Thymus (tissue), 11 donors: ENCODE measurements around the gene CTNND2. TPM values are rescaled to one million over a fixed set of nuclear protein-coding genes. Genes with fewer than 3 reads are reported as not detected.
"Not testable (repeated sequence)": the region's sequence is repeated elsewhere in the genome, so short reads cannot be mapped to it uniquely, and the experiment has no call there.

Experiments used
- DNase-seq, 9 donors: peaks; one replicate each; pipeline ENCODE4 v3.0.0-alpha.2; 2013; ENCODE audit warnings: low spot score in 9 of 9, low read depth in 6 of 9, missing footprints in 1 of 9
- H3K27ac ChIP-seq, 2 donors: one replicate each; pipeline ENCODE4 v1.5.1; 2013; ENCODE audit warnings: control low read depth in 1 of 2, low read depth in 1 of 2, low read length in 1 of 2, mild to moderate bottlenecking in 1 of 2, moderate library complexity in 1 of 2
- H3K27me3 ChIP-seq, 2 donors: one replicate each; pipeline ENCODE4 v1.5.1; 2013; ENCODE audit warnings: low read length in 1 of 2; ENCODE audit not compliant: control insufficient read depth in 2 of 2, insufficient read depth in 1 of 2
- H3K36me3 ChIP-seq, 2 donors: one replicate each; pipeline ENCODE4 v1.5.1; 2013; ENCODE audit warnings: low read length in 1 of 2, mild to moderate bottlenecking in 1 of 2, moderate library complexity in 1 of 2; ENCODE audit not compliant: control insufficient read depth in 2 of 2, insufficient read depth in 2 of 2
- H3K4me1 ChIP-seq, 2 donors: one replicate each; pipeline ENCODE4 v1.5.1; 2013; ENCODE audit warnings: low read length in 2 of 2; ENCODE audit not compliant: control insufficient read depth in 2 of 2, insufficient read depth in 2 of 2
- H3K4me3 ChIP-seq, 2 donors: one replicate each; pipeline ENCODE4 v1.5.1; 2013; ENCODE audit warnings: low read length in 2 of 2, control low read depth in 1 of 2, mild to moderate bottlenecking in 1 of 2
- H3K9me3 ChIP-seq, 2 donors: one replicate each; pipeline ENCODE4 v1.5.1; 2013; ENCODE audit warnings: low read length in 1 of 2, mild to moderate bottlenecking in 1 of 2; ENCODE audit not compliant: control insufficient read depth in 2 of 2, insufficient read depth in 1 of 2
- WGBS: extraction: QIAGEN DNeasy Blood & Tissue Kit; methylation state at CpG from one replicate; pipeline ENCODE4 v1.1.7; 2013; 5-methylcytosine and 5-hydroxymethylcytosine counted together
- polyA plus RNA-seq: library from polyadenylated mRNA; stranded (reverse); fragments of 200-250 nt; gene quantifications from one replicate; pipeline ENCODE4 v1.2.3, GENCODE V29; 2013
- total RNA-seq: library from RNA; stranded (reverse); fragments of 120-200 nt; gene quantifications from one replicate; pipeline ENCODE4 v1.2.4, GENCODE V29; 2013
- donor health status: healthy.

The CTNND2 gene
- total and polyA plus RNA-seq, 2 donors = 0.41 to 0.42 TPM

DNA sequence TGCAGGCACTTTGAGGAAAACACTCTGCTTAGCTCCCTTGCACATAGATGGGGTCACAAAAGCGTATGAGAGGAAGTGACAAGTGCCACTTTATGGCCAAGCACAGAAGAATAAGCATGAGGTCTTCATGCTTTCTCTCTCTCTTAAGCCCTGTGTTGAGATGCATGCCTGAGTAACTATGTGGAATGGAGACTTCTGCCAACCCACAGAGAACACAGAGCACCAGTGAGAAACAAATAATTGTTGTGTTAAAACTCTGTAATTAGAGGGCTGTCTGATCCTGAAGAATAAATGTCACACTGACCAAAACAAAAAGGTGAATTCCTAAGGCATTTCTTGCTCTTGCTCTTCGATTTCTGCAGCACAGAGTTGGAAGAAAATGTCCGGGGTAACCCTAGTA lies 488.5 kb downstream of the CTNND2 start:
- no peaks in the 10 kb centered on the region for H3K9me3 ChIP-seq
- no peak overlapping the region for H3K27ac ChIP-seq
- no peaks in the 10 kb centered on the region for H3K4me1 ChIP-seq
- no peaks in the 10 kb centered on the region for H3K36me3 ChIP-seq
- H3K4me3 ChIP-seq = no peak overlapping the region
- DNase-seq = no peak
- no peaks in the 10 kb centered on the region for H3K27me3 ChIP-seq
- WGBS = 54% methylated on average over 3 of the region's 3 CpGs

DNA sequence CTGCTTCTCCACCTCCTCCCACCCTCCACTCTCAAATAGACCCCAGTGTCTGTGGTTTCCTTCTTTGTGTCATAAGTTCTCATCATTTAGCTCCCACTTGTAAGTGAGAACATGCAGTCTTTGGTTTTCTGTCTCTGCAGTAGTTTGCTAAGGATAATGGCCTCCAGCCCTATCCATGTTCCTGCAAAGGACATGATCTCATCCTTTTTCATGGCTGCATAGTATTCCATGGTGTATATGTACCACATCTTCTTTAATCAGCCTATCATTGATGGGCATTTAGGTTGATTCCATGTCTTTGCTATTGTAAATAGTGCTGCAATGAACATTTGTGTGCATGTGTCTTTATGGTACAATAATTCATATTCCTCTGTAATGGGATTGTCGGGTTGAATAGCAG lies 489.5 kb downstream of the CTNND2 start:
- not testable (repeated sequence) for H3K27ac ChIP-seq, DNase-seq, H3K27me3 ChIP-seq, H3K36me3 ChIP-seq, H3K9me3 ChIP-seq, H3K4me3 ChIP-seq, H3K4me1 ChIP-seq
- WGBS = 99% methylated on average over 1 of the region's 1 CpG

DNA sequence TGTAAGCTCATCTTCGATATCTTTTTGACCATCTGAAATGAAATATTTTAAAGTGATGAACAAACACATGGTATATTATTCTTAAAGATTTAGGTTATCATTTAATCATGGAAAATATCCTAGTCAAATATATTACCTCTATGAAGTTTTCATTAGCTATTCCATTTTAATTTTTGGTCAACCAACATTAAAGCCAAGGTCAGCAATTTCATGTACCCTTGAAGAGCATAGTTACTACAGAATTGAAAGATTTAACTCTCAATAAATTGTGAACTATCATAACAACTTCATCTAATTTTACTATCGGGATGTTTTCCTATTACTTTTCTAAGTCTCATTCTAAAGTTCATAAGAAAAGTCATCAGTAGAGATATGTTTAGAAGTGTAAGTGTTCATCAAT lies 492.6 kb downstream of the CTNND2 start:
- WGBS = 96% methylated on average over 2 of the region's 2 CpGs
- no peak overlapping the region for H3K4me3 ChIP-seq
- DNase-seq = no peak
- no peaks in the 10 kb centered on the region for H3K9me3 ChIP-seq
- H3K27me3 ChIP-seq = no peaks in the 10 kb centered on the region
- H3K4me1 ChIP-seq = no peaks in the 10 kb centered on the region
- no peaks in the 10 kb centered on the region for H3K36me3 ChIP-seq
- H3K27ac ChIP-seq = no peak overlapping the region

DNA sequence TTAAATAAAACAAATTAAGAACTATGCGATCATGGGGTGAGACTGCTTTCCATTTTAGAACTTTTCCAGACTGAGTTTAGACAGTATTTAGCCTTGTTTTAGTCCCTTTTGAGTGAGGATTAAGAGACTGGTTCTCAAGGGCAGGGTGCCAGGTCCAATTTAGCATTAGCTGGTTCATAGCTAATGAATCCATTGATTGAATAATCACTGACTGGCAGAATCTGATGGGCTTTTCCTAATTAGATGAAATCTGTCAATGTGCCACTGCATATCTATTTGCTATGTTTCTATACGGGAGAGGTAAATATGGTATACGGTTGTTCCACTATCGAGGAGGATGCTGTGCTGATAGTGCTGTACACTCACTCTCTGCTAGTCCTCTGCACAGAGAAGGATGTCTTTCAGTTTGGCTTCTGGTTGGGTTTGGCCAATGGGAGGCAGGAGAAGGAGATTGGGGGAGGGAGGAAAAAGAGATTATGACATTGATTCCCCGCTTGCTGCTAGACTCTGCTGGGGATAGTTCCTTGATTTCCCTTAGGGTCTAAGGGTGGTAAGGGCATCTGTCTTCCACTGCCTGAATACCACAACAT lies 496.6 kb downstream of the CTNND2 start:
- Histone ChIP-seq H3K4me3 (no peak overlapping the region), H3K27ac (no peak overlapping the region), H3K27me3 (no peaks in the 10 kb centered on the region), H3K9me3 (no peaks in the 10 kb centered on the region), H3K4me1 (no peaks in the 10 kb centered on the region), H3K36me3 (no peaks in the 10 kb centered on the region)
- 99% methylated on average over 5 of the region's 5 CpGs for WGBS
- no peak for DNase-seq

DNA sequence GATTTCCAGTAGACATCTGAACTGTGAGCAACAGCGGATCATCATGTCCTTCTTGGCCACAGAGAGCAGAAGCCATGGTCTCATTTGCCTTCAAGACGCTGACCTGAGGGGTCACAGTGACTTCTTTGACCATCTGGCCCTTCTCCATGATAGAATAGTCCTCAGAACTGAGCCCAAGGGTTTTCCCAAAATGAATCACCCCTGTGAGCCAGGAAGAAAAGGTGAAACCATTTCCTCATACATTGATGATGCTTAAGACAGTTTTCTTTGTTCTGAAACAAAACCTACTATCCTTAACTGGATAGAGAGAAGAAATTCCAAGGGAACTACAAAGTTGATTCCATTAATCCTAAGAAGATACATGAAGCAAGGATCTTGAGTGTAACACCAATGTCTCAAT lies 503.9 kb downstream of the CTNND2 start:
- Histone ChIP-seq H3K9me3 (no peaks in the 10 kb centered on the region), H3K27me3 (no peaks in the 10 kb centered on the region), H3K36me3 (no peaks in the 10 kb centered on the region), H3K4me1 (no peaks in the 10 kb centered on the region), H3K4me3 (no peak overlapping the region), H3K27ac (no peak overlapping the region)
- WGBS = 88% methylated on average over 2 of the region's 2 CpGs
- DNase-seq = no peak

DNA sequence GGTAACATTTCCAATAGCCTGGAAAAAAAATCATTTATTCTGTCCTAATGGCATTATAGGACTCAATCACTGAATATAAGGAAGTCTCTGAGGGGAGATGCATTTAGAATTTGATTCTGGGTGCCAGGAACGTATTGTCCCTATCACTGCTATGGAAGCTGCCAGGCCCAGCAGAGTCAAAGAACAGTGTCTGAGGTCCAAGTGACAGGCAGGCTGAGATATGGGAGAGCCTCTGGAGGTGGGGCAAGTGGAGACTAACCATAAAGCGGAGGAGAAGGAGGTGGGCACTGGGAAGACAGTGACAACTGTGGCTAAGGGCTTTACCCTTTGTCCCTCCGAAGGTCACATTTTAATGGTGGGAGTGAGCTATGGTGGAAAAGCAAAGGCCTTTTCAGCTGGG lies 505.5 kb downstream of the CTNND2 start:
- 95% methylated on average over 3 of the region's 3 CpGs for WGBS
- H3K36me3 ChIP-seq = no peaks in the 10 kb centered on the region
- no peaks in the 10 kb centered on the region for H3K27me3 ChIP-seq
- H3K9me3 ChIP-seq = no peaks in the 10 kb centered on the region
- no peaks in the 10 kb centered on the region for H3K4me1 ChIP-seq
- H3K27ac ChIP-seq = no peak overlapping the region
- DNase-seq = no peak
- H3K4me3 ChIP-seq = no peak overlapping the region

DNA sequence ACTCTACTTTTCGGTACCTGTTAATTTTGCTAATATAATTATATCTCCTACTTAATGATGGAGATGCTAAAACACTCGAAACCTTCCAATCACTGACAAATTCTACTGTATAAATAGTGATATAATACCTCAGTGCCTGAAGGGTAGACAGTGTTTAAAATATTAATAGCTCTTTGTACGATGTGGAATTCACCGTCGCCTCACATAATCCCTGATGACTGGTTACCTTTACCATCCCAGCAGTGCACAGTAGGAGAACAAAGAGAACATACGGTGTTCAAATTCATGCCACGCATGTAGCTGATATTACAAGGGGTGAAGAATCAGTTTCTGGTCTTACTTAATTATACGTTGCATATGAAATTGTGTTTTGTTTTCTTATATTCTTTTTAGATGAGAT lies 506.7 kb downstream of the CTNND2 start:
- WGBS = 96% methylated on average over 8 of the region's 8 CpGs
- Histone ChIP-seq H3K4me3 (no peak overlapping the region), H3K27ac (no peak overlapping the region), H3K36me3 (no peaks in the 10 kb centered on the region), H3K9me3 (no peaks in the 10 kb centered on the region), H3K4me1 (no peaks in the 10 kb centered on the region), H3K27me3 (no peaks in the 10 kb centered on the region)
- no peak for DNase-seq

DNA sequence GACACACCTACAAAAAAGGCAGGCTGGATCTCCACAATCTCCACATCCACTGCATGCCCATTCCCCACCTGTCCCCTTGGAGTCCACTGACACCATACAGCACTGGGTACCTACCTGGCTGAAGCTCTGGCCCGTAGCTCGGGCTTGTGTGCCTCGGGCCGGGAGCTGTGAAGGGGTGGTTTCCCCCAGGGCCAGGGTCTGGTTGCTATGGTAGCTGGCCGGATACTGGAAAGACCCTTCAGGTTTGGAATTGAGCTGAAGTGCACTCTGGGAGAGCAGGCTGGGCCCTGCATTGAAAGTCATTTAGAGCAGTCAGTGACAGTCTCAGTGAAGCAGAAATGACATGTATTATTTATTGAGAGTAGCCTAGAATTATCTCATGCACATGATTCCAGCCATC lies 507.3 kb downstream of the CTNND2 start:
- no peak for DNase-seq
- WGBS = 92% methylated on average over 5 of the region's 5 CpGs
- no peaks in the 10 kb centered on the region for H3K27me3 ChIP-seq
- no peaks in the 10 kb centered on the region for H3K4me1 ChIP-seq
- no peaks in the 10 kb centered on the region for H3K9me3 ChIP-seq
- H3K36me3 ChIP-seq = no peaks in the 10 kb centered on the region
- H3K27ac ChIP-seq = no peak overlapping the region
- H3K4me3 ChIP-seq = no peak overlapping the region

DNA sequence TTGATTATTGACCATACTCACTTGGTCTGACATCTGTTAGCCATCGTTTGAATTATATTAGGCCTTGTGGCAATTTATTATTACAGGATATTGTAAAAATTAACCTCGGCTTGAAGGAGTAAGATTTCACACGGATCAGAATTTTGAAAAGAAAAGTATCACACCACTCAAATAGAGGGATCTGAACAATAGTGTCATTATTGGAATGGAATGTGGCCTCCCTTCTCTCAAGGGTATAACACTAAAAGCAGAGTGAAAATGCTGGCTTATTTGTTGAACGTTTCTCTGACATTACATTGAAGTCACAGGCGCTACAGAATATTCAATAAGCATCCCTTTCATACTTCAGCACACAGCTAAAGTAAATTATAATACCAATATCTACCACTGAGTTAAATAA lies 509.3 kb downstream of the CTNND2 start:
- DNase-seq = no peak
- Histone ChIP-seq H3K9me3 (no peaks in the 10 kb centered on the region), H3K4me3 (no peak overlapping the region), H3K4me1 (no peaks in the 10 kb centered on the region), H3K27me3 (no peaks in the 10 kb centered on the region), H3K36me3 (no peaks in the 10 kb centered on the region), H3K27ac (no peak overlapping the region)
- 93% methylated on average over 5 of the region's 5 CpGs for WGBS

DNA sequence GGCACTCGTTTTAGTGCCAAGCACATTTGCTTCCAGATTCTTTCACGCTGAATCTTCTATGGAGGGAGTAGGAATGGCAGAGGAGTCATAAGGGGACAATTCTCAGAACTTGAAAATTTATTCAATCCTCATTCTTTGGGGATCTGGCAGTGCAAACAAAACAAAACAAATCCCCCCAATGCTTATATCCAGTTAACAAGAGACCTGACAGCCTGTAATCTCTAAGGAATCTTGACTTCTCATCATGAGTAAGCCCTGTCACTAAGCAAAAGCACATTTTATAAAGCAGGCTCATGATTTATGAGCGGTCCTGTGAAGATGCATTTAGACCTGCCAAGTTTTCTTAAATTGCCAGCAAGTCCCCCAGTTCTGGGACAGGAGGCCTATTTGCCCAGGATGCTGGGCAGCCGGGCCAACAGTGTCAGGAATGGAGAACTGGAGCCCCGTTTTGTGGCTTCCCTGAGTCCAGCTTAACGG lies 513.9 kb downstream of the CTNND2 start:
- DNase-seq = no peak
- H3K27me3 ChIP-seq = peaks cover 19% of the 10 kb centered on the region in 2 donors
- H3K9me3 ChIP-seq = no peaks in the 10 kb centered on the region
- H3K4me3 ChIP-seq = no peak overlapping the region
- 96% methylated on average over 6 of the region's 6 CpGs for WGBS
- no peaks in the 10 kb centered on the region for H3K36me3 ChIP-seq
- H3K4me1 ChIP-seq = no peaks in the 10 kb centered on the region
- no peak overlapping the region for H3K27ac ChIP-seq
